GM18873 (cell line): ENCODE data around the gene FAM217A.
A peak's percentile ranks its signal among the peaks of the same experiment; 100 is the strongest.

Source experiments
- ATAC-seq: cut with Tn5 transposase; IDR thresholded peaks from one replicate; pipeline ENCODE4 v1.9.1; 2021; ENCODE audit warnings: mild to moderate bottlenecking, moderate library complexity, moderate number of reproducible peaks; ENCODE audit not compliant: unreplicated experiment, low FRiP score

FAM217A gene

GRCh38 chr6:4025681-4026080 is 53.3 kb downstream of the FAM217A start:
- ATAC-seq = no peak

GRCh38 chr6:4023240-4023639 is 55.7 kb downstream of the FAM217A start:
- ATAC-seq = no peak

- no peak for ATAC-seq
Measured at GRCh38 chr6:4021854-4022695, 56.9 kb downstream of the FAM217A start.

- ATAC-seq = peak; percentile 46
Measured at GRCh38 chr6:4021133-4021853, 57.6 kb downstream of the FAM217A start.

- ATAC-seq = no peak
Measured at GRCh38 chr6:4020822-4021132, 58.2 kb downstream of the FAM217A start.

GRCh38 chr6:4018924-4019236 is 60.1 kb downstream of the FAM217A start:
- ATAC-seq = no peak
